ENCODE results near the gene CHRNB1. TPM values are rescaled to one million over a fixed set of nuclear protein-coding genes. Genes with fewer than 3 reads are reported as not detected.
"Not testable (repeated sequence)": the region's sequence is repeated elsewhere in the genome, so short reads cannot be mapped to it uniquely, and the experiment has no call there.

The CHRNB1 gene
- polyA plus RNA-seq, 2 donors = 7.0 to 7.4 TPM

DNA sequence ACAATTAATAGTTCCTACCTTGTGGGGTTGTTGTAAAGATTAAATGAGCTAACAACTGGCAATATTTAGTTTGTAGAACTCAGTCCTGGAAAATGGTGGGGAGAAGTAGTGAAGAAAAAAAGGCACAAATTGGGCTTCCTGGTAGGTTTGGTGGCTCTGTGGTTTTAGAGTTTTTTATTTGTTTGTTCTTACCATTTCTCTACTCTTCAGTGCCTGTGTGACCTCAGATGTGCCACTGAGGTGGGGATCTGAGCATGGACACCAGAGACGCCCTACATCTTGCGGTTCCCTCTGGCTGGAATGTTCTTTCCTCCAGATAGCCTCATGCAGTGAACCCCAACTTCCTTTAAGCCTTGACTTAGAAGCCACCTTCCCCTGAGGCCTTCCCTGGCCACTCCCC is 26.9 kb downstream of the CHRNB1 start:
- no peaks in the 10 kb centered on the region for H3K27me3 ChIP-seq (ENCODE audit: control insufficient read depth in 1 of 2, insufficient read depth in 2 of 2, low read length in 2 of 2)
- peaks cover 0 to 2% of the 10 kb centered on the region in 2 donors for H3K36me3 ChIP-seq (ENCODE audit: control insufficient read depth in 2 of 2, insufficient read depth in 2 of 2, low read length in 1 of 2)
- H3K4me3 ChIP-seq (ENCODE audit: low read depth in 1 of 2, low read length in 2 of 2) = no peak overlapping the region
- H3K4me1 ChIP-seq (ENCODE audit: control insufficient read depth in 2 of 2, insufficient read depth in 2 of 2, low read length in 1 of 2) = peaks cover 6 to 15% of the 10 kb centered on the region in 2 donors
- peaks cover 0 to 2% of the 10 kb centered on the region in 2 donors for H3K9me3 ChIP-seq (ENCODE audit: control insufficient read depth in 2 of 2, insufficient read depth in 1 of 2, low read depth in 1 of 2, low read length in 1 of 2)
- WGBS, 2 donors = 61 to 67% methylated on average over 2 of the region's 2 CpGs
- H3K27ac ChIP-seq (ENCODE audit: low read depth in 2 of 2, low read length in 1 of 2) = peak overlapping the region in 1 of 2 donors; percentile 27

DNA sequence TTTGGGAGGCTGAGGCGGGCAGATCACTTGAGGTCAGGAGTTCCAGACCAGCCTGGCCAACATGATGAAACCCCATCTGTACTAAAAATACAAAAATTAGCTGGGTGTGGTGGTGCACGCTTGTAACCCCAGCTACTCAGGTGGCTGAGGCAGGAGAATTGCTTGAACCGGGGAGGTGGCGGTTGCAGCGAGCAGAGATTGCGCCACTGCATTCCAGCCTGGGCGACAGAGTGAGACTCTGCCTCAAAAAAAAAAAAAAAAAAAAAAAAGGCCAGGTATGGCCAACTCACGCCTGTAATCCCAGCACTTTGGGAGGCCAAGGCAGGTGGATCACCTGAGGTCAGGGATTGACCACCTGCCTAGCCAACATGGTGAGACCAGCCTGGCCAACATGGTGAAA is 29.9 kb downstream of the CHRNB1 start:
- H3K4me3 ChIP-seq (ENCODE audit: low read depth in 1 of 2, low read length in 2 of 2); H3K36me3 ChIP-seq (ENCODE audit: control insufficient read depth in 2 of 2, insufficient read depth in 2 of 2, low read length in 1 of 2); H3K9me3 ChIP-seq (ENCODE audit: control insufficient read depth in 2 of 2, insufficient read depth in 1 of 2, low read depth in 1 of 2, low read length in 1 of 2); H3K27me3 ChIP-seq (ENCODE audit: control insufficient read depth in 1 of 2, insufficient read depth in 2 of 2, low read length in 2 of 2): not testable (repeated sequence)
- WGBS, 2 donors = 65 to 71% methylated on average over 8 of the region's 8 CpGs
- H3K4me1 ChIP-seq (ENCODE audit: control insufficient read depth in 2 of 2, insufficient read depth in 2 of 2, low read length in 1 of 2) = peaks cover 12 to 31% of the 10 kb centered on the region in 2 donors
- peak overlapping the region in 1 of 2 donors; percentile 96 for H3K27ac ChIP-seq (ENCODE audit: low read depth in 2 of 2, low read length in 1 of 2)

GRCh38 chr17:7475764-7476422 is 31.0 kb downstream of the CHRNB1 start:
- no peaks in the 10 kb centered on the region for H3K36me3 ChIP-seq (ENCODE audit: control insufficient read depth in 2 of 2, insufficient read depth in 2 of 2, low read length in 1 of 2)

GRCh38 chr17:7476494-7476893 is 31.6 kb downstream of the CHRNB1 start:
- Histone ChIP-seq H3K36me3 (ENCODE audit: control insufficient read depth in 2 of 2, insufficient read depth in 2 of 2, low read length in 1 of 2) (no peaks in the 10 kb centered on the region), H3K4me1 (ENCODE audit: control insufficient read depth in 2 of 2, insufficient read depth in 2 of 2, low read length in 1 of 2) (peaks cover 12 to 31% of the 10 kb centered on the region in 2 donors), H3K27me3 (ENCODE audit: control insufficient read depth in 1 of 2, insufficient read depth in 2 of 2, low read length in 2 of 2) (no peaks in the 10 kb centered on the region), H3K4me3 (ENCODE audit: low read depth in 1 of 2, low read length in 2 of 2) (no peak overlapping the region), H3K9me3 (ENCODE audit: control insufficient read depth in 2 of 2, insufficient read depth in 1 of 2, low read depth in 1 of 2, low read length in 1 of 2) (no peaks in the 10 kb centered on the region), H3K27ac (ENCODE audit: low read depth in 2 of 2, low read length in 1 of 2) (peak overlapping the region; percentile 96 to 100)
- 17 to 34% methylated on average over 3 of the region's 3 CpGs for WGBS, 2 donors

More at GRCh38 chr17:7475764-7476422, 31.0 kb downstream of the CHRNB1 start:
- no peak overlapping the region for H3K4me3 ChIP-seq (ENCODE audit: low read depth in 1 of 2, low read length in 2 of 2)
- 43 to 56% methylated on average over 15 of the region's 15 CpGs for WGBS, 2 donors
- no peaks in the 10 kb centered on the region for H3K9me3 ChIP-seq (ENCODE audit: control insufficient read depth in 2 of 2, insufficient read depth in 1 of 2, low read depth in 1 of 2, low read length in 1 of 2)
- no peaks in the 10 kb centered on the region for H3K27me3 ChIP-seq (ENCODE audit: control insufficient read depth in 1 of 2, insufficient read depth in 2 of 2, low read length in 2 of 2)
- H3K27ac ChIP-seq (ENCODE audit: low read depth in 2 of 2, low read length in 1 of 2) = peak overlapping the region; percentile 96 to 100
- H3K4me1 ChIP-seq (ENCODE audit: control insufficient read depth in 2 of 2, insufficient read depth in 2 of 2, low read length in 1 of 2) = peaks cover 12 to 31% of the 10 kb centered on the region in 2 donors

DNA sequence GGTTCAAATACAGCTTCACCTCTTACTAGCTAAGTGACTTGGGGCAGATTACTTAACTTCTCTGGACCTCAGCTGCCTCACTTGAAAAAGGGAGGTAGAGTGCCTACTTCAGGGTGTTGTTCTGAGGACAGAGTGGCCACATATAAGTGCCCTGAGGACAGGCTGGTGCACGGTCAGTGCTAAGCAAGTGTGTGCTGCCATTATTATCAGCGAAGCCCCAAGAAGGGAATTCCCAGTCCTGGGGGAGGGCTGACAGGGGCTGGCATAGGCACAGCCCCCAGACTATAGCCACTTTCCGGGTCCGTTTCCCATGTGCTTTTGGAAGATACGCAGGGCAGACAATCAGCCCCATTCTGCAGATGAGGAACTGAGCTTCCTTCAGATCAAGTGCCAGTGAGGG is 32.1 kb downstream of the CHRNB1 start:
- no peaks in the 10 kb centered on the region for H3K9me3 ChIP-seq (ENCODE audit: control insufficient read depth in 2 of 2, insufficient read depth in 1 of 2, low read depth in 1 of 2, low read length in 1 of 2)
- H3K4me1 ChIP-seq (ENCODE audit: control insufficient read depth in 2 of 2, insufficient read depth in 2 of 2, low read length in 1 of 2) = peaks cover 12 to 30% of the 10 kb centered on the region in 2 donors
- H3K27ac ChIP-seq (ENCODE audit: low read depth in 2 of 2, low read length in 1 of 2) = peak overlapping the region; percentile 96 to 100
- H3K4me3 ChIP-seq (ENCODE audit: low read depth in 1 of 2, low read length in 2 of 2) = peak overlapping the region in 1 of 2 donors; percentile 72
- H3K27me3 ChIP-seq (ENCODE audit: control insufficient read depth in 1 of 2, insufficient read depth in 2 of 2, low read length in 2 of 2) = no peaks in the 10 kb centered on the region
- no peaks in the 10 kb centered on the region for H3K36me3 ChIP-seq (ENCODE audit: control insufficient read depth in 2 of 2, insufficient read depth in 2 of 2, low read length in 1 of 2)
- 59 to 62% methylated on average over 5 of the region's 5 CpGs for WGBS, 2 donors

DNA sequence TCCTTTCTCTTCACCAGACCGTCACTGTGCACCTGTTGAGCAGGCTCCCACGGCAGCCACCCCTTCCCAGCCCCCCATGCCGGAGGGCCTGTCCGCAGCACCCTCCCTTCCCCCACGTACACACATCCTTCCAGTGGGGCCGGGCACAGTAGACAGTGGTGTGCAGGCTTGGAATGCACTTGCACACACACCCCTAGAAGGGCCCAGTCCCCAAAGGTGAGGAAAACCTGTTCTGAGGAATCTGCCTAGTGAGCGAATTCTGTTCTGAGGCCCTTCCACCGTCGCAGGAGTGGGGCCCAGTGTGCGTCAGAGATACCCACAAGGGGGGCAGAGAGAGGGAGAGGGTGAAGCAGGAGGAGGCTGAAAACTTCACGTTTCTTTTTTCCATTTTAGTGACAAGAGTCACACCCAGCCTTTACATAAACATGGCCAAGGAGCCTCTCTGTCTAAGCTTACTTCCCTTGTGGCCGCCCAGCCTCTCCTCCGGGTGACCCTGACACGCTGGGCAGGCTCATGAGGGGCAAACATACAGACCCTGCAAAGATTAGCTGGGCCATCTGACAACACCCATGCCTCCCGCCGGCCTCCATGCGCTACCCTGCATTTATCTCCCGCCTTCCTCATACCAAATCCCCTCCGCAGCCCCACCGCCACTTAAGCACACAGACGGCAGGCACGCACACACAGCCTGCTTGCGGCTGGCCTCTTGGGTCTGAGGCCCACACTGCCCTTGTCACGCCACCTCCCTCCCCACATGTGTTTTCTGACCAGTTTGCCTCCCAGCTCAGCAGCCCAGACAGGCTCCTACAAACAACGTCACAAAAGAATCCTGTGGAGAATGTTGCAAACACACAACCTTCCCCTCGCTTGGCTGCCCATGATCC is 32.8 kb downstream of the CHRNB1 start:
- 20 to 32% methylated on average over 26 of the region's 26 CpGs for WGBS, 2 donors

GRCh38 chr17:7478276-7479212 is 33.7 kb downstream of the CHRNB1 start:
- 11 to 16% methylated on average over 36 to 40 of the region's 40 CpGs for WGBS, 2 donors
- no peaks in the 10 kb centered on the region for H3K27me3 ChIP-seq (ENCODE audit: control insufficient read depth in 1 of 2, insufficient read depth in 2 of 2, low read length in 2 of 2)
- no peaks in the 10 kb centered on the region for H3K36me3 ChIP-seq (ENCODE audit: control insufficient read depth in 2 of 2, insufficient read depth in 2 of 2, low read length in 1 of 2)
- peak overlapping the region; percentile 72 to 91 for H3K4me3 ChIP-seq (ENCODE audit: low read depth in 1 of 2, low read length in 2 of 2)
- no peaks in the 10 kb centered on the region for H3K9me3 ChIP-seq (ENCODE audit: control insufficient read depth in 2 of 2, insufficient read depth in 1 of 2, low read depth in 1 of 2, low read length in 1 of 2)
- peak overlapping the region; percentile 96 to 100 for H3K27ac ChIP-seq (ENCODE audit: low read depth in 2 of 2, low read length in 1 of 2)
- peaks cover 12 to 34% of the 10 kb centered on the region in 2 donors for H3K4me1 ChIP-seq (ENCODE audit: control insufficient read depth in 2 of 2, insufficient read depth in 2 of 2, low read length in 1 of 2)

More for the DNA sequence above, 32.8 kb downstream of the CHRNB1 start:
- Histone ChIP-seq H3K27ac (ENCODE audit: low read depth in 2 of 2, low read length in 1 of 2) (peak overlapping the region; percentile 96 to 100), H3K27me3 (ENCODE audit: control insufficient read depth in 1 of 2, insufficient read depth in 2 of 2, low read length in 2 of 2) (no peaks in the 10 kb centered on the region), H3K4me1 (ENCODE audit: control insufficient read depth in 2 of 2, insufficient read depth in 2 of 2, low read length in 1 of 2) (peaks cover 12 to 31% of the 10 kb centered on the region in 2 donors), H3K9me3 (ENCODE audit: control insufficient read depth in 2 of 2, insufficient read depth in 1 of 2, low read depth in 1 of 2, low read length in 1 of 2) (no peaks in the 10 kb centered on the region), H3K4me3 (ENCODE audit: low read depth in 1 of 2, low read length in 2 of 2) (peak overlapping the region; percentile 72 to 91), H3K36me3 (ENCODE audit: control insufficient read depth in 2 of 2, insufficient read depth in 2 of 2, low read length in 1 of 2) (no peaks in the 10 kb centered on the region)

GRCh38 chr17:7479213-7480088 is 34.6 kb downstream of the CHRNB1 start, which contains the start of gene ZBTB4:
ZBTB4 (minus strand) TSS chr17:7479631; CDS start chr17:7466801, 12,830 bp downstream.
- H3K4me3 ChIP-seq (ENCODE audit: low read depth in 1 of 2, low read length in 2 of 2) = peak within 1 kb of the TSS; percentile 72 to 91
- no peaks in the 10 kb centered on the region for H3K36me3 ChIP-seq (ENCODE audit: control insufficient read depth in 2 of 2, insufficient read depth in 2 of 2, low read length in 1 of 2)
- H3K4me1 ChIP-seq (ENCODE audit: control insufficient read depth in 2 of 2, insufficient read depth in 2 of 2, low read length in 1 of 2) = peaks cover 12 to 34% of the 10 kb centered on the region in 2 donors
- 0 to 1% methylated on average over 38 to 92 of the region's 92 CpGs for WGBS, 2 donors
- H3K27me3 ChIP-seq (ENCODE audit: control insufficient read depth in 1 of 2, insufficient read depth in 2 of 2, low read length in 2 of 2) = no peaks in the 10 kb centered on the region
- H3K9me3 ChIP-seq (ENCODE audit: control insufficient read depth in 2 of 2, insufficient read depth in 1 of 2, low read depth in 1 of 2, low read length in 1 of 2) = no peaks in the 10 kb centered on the region
- peak within 1 kb of the TSS; percentile 96 to 100 for H3K27ac ChIP-seq (ENCODE audit: low read depth in 2 of 2, low read length in 1 of 2)

Measured in esophagus (tissue), 2 donors.